Measurements from ENCODE around the gene SWSAP1. TPM values are rescaled to one million over a fixed set of nuclear protein-coding genes. Genes with fewer than 3 reads are reported as not detected.

Gene SWSAP1
- total RNA-seq, 4 donors from 2014 or later = 0.51 to 1.7 (median 1.2) TPM

DNA sequence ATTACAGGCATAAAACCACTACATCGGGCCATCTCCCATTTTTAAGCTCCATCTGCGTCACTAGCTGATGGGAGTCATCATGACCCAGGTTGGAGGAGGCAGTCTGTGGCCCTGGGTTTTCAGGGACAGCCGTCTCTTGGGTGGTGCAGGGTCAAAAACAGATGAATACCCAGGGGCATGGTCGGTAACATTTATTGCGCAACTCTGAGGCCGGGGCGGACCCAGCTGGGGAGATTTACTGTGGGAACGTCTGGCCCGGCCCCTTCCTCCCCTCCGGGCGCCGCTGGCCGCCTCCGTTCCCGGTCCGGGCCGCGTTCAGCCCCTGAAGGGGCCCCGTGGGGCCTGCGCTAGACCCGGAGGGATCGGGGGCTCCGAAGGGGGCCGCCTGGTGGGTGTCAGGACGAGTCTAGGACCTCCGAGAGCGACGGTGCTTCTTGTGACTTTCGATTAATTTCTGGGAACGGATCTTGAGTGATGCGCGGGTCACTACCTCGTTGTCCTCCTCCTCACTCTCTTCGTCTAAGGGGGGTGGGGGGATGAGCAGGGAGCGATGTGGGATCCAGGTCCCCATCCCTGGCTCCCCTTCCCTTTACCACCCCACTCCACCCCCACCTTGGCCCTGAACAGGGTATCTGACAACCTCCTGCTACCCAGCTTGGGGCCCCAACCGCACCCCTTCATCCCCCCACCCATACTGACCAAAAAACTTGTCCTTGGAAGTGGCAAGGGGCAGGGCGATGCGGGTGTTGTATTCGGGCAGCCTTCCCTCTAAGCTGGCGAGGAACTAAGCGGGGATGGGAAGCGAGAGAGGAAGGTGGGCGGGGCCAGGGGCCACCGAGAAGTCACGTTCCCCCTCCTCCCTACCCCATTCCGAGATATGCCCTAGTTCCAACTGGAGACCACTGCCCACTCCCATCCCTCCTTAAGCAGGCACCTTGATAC, 46.2 kb downstream of the SWSAP1 start:
- in situ Hi-C loops (cut with MboI; ENCODE audit: low sequenced_read_pairs in 4 of 4) (no loop called here), intact Hi-C loops (cut with DNase I; ENCODE audit: low total_unique reads) (no loop called here)
- TF ChIP-seq POLR2A (IDR thresholded peaks at IDR 0.05) = peak in 1 of 2 donors; percentile 15
- TF ChIP-seq, protein P1, sequence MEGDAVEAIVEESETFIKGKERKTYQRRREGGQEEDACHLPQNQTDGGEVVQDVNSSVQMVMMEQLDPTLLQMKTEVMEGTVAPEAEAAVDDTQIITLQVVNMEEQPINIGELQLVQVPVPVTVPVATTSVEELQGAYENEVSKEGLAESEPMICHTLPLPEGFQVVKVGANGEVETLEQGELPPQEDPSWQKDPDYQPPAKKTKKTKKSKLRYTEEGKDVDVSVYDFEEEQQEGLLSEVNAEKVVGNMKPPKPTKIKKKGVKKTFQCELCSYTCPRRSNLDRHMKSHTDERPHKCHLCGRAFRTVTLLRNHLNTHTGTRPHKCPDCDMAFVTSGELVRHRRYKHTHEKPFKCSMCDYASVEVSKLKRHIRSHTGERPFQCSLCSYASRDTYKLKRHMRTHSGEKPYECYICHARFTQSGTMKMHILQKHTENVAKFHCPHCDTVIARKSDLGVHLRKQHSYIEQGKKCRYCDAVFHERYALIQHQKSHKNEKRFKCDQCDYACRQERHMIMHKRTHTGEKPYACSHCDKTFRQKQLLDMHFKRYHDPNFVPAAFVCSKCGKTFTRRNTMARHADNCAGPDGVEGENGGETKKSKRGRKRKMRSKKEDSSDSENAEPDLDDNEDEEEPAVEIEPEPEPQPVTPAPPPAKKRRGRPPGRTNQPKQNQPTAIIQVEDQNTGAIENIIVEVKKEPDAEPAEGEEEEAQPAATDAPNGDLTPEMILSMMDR (IDR thresholded peaks at IDR 0.05 in 4 of 5, conservative IDR thresholded peaks at IDR 0.05 in 1 of 5) = no peak
- H3K27me3 ChIP-seq = peaks cover 60 to 62% (median 60%) of the 10 kb centered on the region in 3 donors
- no peaks in the 10 kb centered on the region for H3K9me3 ChIP-seq
- peaks cover 4 to 21% of the 10 kb centered on the region in 2 donors for H3K4me1 ChIP-seq
- ATAC-seq = peak; percentile 55 to 57
- no peaks in the 10 kb centered on the region for H3K36me3 ChIP-seq
- peak; percentile 32 to 50 for DNase-seq
- H3K27ac ChIP-seq = peak overlapping the region; percentile 55 to 69 (median 65)
- peak overlapping the region; percentile 37 to 48 (median 44) for H3K4me3 ChIP-seq

DNA sequence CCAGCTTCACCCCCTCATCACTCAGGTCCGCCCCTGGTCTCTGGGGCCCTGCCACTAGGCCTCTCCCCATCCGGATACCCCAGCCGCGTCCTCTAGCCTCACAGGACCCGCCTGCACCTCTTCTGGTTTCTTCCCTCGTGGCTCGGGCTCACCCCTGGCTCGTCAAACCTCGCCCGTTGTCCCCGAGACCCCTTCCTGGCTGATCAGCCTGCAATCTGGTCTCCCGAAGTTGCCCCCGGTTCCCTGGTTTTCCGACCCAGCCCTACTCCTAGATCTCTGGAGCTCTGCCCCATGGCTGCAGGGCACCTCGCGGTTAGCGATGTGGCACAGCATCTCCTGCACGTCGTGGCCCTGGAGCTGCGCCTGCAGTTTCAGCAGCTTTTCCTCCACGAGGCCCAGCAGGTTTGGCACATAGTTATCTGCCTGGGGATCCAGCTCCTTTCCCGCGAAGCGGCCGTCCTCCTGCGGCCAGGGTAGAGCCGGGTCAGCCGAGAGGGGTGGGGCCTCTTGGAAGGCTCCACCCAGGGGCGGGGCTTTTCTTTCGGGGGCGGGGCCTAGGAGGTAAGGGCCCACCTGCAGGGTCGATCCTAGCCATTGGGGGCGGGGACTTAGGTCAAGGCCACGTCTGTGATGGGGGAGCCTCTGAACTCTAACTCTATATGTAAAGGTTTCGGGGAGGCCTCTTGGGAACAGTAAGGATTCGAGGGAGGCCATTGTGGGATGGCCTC, 47.1 kb downstream of the SWSAP1 start:
- Histone ChIP-seq H3K27me3 (peaks cover 57 to 62% (median 60%) of the 10 kb centered on the region in 3 donors), H3K4me3 (peak overlapping the region; percentile 11 to 48 (median 40)), H3K27ac (peak overlapping the region; percentile 55 to 69 (median 65)), H3K36me3 (no peaks in the 10 kb centered on the region), H3K4me1 (peaks cover 4 to 21% of the 10 kb centered on the region in 2 donors), H3K9me3 (no peaks in the 10 kb centered on the region)
- in situ Hi-C loops (cut with MboI; ENCODE audit: low sequenced_read_pairs in 4 of 4) (no loop called here), intact Hi-C loops (cut with DNase I; ENCODE audit: low total_unique reads) (no loop called here)
- ATAC-seq = peak in 1 of 2 donors; percentile 25
- TF ChIP-seq, protein P1 (IDR thresholded peaks at IDR 0.05 in 4 of 5, conservative IDR thresholded peaks at IDR 0.05 in 1 of 5) = no peak
- no peak for TF ChIP-seq POLR2A (IDR thresholded peaks at IDR 0.05)
- DNase-seq = no peak

DNA sequence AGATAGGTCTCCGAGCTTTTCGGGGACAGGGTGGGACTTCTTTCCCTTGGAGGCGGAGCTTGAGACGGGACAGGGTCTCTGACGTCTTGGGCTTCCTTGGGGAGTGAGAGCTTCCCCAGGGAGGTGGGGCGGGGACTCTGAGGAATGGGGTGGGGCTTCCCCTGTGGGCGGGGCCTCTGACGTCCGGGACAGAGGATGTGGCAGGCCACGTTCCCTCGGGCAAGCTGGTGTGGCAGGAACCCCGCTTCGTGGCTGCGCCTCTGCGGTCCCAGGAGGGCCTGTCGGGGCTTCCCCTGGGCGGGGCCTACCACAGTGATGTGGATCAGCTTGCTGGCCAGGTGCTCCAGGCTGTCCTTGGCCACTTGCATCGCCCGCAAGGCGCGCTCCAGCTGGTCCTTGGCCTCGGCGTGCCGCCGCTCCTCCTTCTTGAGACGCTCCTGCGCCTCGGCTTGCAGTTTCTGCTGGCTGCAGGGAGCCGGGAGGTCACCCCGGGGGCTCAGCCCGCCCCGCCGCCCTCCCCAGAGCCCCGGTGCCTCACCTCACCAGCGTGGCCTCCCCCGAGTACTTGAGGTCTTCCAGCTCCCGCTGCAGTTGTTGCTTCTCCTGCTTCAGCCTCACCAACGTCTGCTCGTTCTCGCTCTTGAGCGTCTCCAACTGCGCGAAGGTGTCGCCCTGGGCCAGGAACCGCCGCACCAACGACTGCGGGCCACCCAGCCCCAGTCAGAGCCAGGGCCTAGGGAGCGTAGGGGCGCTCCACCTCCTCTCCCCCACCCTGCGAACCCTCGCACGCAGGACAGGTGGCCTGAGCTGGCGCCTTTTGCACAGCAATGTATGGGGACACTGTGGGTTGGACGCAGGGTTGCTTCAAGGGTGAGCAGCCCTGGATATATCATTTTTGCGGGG, 47.9 kb downstream of the SWSAP1 start:
- peak; percentile 52 to 53 for DNase-seq
- intact Hi-C loops (cut with DNase I; ENCODE audit: low total_unique reads) = no loop called here
- Histone ChIP-seq H3K27me3 (peaks cover 51 to 62% (median 58%) of the 10 kb centered on the region in 3 donors), H3K27ac (peak overlapping the region in 3 of 4 donors; percentile 55 to 68 (median 63)), H3K9me3 (no peaks in the 10 kb centered on the region), H3K4me1 (peaks cover 4 to 21% of the 10 kb centered on the region in 2 donors), H3K4me3 (peak overlapping the region in 3 of 4 donors; percentile 11 to 36 (median 28)), H3K36me3 (no peaks in the 10 kb centered on the region)
- TF ChIP-seq, protein P1 (IDR thresholded peaks at IDR 0.05 in 4 of 5, conservative IDR thresholded peaks at IDR 0.05 in 1 of 5) = no peak
- no peak for TF ChIP-seq POLR2A (IDR thresholded peaks at IDR 0.05)
- in situ Hi-C loops (cut with MboI; ENCODE audit: low sequenced_read_pairs in 4 of 4) = no loop called here
- peak; percentile 42 to 64 for ATAC-seq

DNA sequence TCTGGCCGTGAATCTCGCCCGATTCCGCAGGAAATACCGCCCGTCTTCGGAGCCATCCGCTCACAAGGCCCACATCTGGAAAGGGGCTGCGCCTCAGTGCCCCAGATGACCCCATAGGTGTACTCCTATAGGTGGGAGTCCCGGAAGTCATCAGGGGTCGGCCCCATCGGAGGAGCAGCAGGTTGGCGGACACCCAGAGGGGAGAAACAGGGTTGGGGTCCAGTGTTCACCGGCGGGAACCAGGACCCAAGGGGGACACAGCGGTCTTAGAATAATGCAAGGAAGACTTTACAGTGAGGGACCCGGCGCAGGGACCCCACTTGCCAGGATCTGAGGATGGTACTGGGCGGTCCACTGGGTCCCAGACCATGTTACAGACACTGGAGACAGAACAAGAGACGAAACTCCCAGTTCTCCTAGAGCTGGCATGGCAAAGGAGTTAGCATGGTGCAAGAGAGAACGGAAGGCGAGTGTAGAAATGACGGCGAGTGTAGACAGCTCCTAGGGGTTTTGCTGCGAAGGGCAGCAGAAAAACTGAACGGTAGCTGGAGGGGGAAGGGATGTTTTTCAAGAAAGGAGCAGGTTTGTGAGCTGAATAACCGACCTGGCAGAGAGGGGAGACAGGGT, 48.8 kb downstream of the SWSAP1 start:
- Histone ChIP-seq H3K9me3 (no peaks in the 10 kb centered on the region), H3K4me3 (no peak overlapping the region), H3K36me3 (no peaks in the 10 kb centered on the region), H3K4me1 (peaks cover 4 to 21% of the 10 kb centered on the region in 2 donors), H3K27me3 (peaks cover 47 to 57% (median 52%) of the 10 kb centered on the region in 3 donors), H3K27ac (no peak overlapping the region)
- in situ Hi-C loops (cut with MboI; ENCODE audit: low sequenced_read_pairs in 4 of 4) (no loop called here), intact Hi-C loops (cut with DNase I; ENCODE audit: low total_unique reads) (no loop called here)
- TF ChIP-seq, protein P1 (IDR thresholded peaks at IDR 0.05 in 4 of 5, conservative IDR thresholded peaks at IDR 0.05 in 1 of 5) = no peak
- TF ChIP-seq POLR2A (IDR thresholded peaks at IDR 0.05) = no peak
- ATAC-seq (no peak), DNase-seq (no peak)

All from gastrocnemius medialis (tissue), 4 donors.